K562 (cell line): ENCODE results near the gene C16orf90. TPM values are rescaled to one million over a fixed set of nuclear protein-coding genes. Genes with fewer than 3 reads are reported as not detected.

Source experiments
- CAMTA2 ChIP-seq: fragments of 250-450 bp; sonication (Bioruptor Pico); conservative IDR thresholded peaks from 2 replicates; pipeline ENCODE4 v1.5.1; 2022
- HDAC1 ChIP-seq, 2 experiments: fragments of 450-650 bp; IDR thresholded peaks; 2 replicates each; pipeline ENCODE4 v1.6.1; 2016 to 2017; ENCODE audit warnings: inconsistent platforms in 1 of 2, mild to moderate bottlenecking in 1 of 2, moderate library complexity in 1 of 2
- MAZ ChIP-seq, 2 experiments: fragments of 450-650 bp in 1 of 2; sonication (generic) in 1 of 2; formaldehyde crosslinking; IDR thresholded peaks in 1 of 2; conservative IDR thresholded peaks in 1 of 2; 2 replicates each; pipeline versions ENCODE4 v1.4.0 to v1.5.0; 2020; ENCODE audit warnings: mild to moderate bottlenecking in 1 of 2, missing genetic modification reagents in 1 of 2
- SAFB2 ChIP-seq: fragments of 200-400 bp; formaldehyde crosslinking; IDR thresholded peaks from 2 replicates; pipeline ENCODE4 v1.6.1; 2018; ENCODE audit warnings: borderline replicate concordance, low read length, low read depth, moderate library complexity; ENCODE audit not compliant: severe bottlenecking
- ZBTB1 ChIP-seq: sonication (generic); formaldehyde crosslinking; IDR thresholded peaks from 2 replicates; pipeline ENCODE4 v1.8.1; 2023; ENCODE audit warnings: missing genetic modification reagents, low read depth, mild to moderate bottlenecking, borderline replicate concordance
- polyA plus RNA-seq, 8 experiments: library from polyadenylated mRNA; depleted of rRNA in 4 of 8; stranded (reverse) in 5 of 8; unstranded in 3 of 8; fragments of >200 nt; fragmentation: Nextera tagmentation in 2 of 8; fragmentation: Illumina TruSeq in 1 of 8; extraction: Ambion mirVana in 2 of 8; extraction: Trizol in 1 of 8; gene quantifications; 2 replicates each; pipeline versions ENCODE4 v1.2.1 to v1.2.3, GENCODE V29; 2011 to 2014; ENCODE audit warnings: inconsistent platforms in 1 of 8, missing spikeins in 1 of 8
- total RNA-seq, 7 experiments: library from RNA; depleted of rRNA in 6 of 7; stranded (reverse); fragments of >200 nt in 6 of 7; fragmentation: Illumina TruSeq in 2 of 7; extraction: Trizol in 2 of 7; gene quantifications; 2 replicates each; pipeline versions ENCODE4 v1.2.1 to v1.2.3, GENCODE V29; 2011 to 2021; ENCODE audit warnings: low replicate concordance in 1 of 7
- TF ChIP-seq, protein P1 (sequence below): IDR thresholded peaks from 3 replicates; pipeline ENCODE4 v1.6.1; 2011; ENCODE audit warnings: borderline replicate concordance, mild to moderate bottlenecking, moderate library complexity; ENCODE audit not compliant: insufficient read length; ENCODE audit errors: extremely low read depth
- TF ChIP-seq, protein P2 (sequence below): sonication (generic); formaldehyde crosslinking; IDR thresholded peaks from 2 replicates; pipeline ENCODE4 v1.8.1; 2023; ENCODE audit warnings: mild to moderate bottlenecking, missing genetic modification reagents
- TF ChIP-seq, protein P3 (sequence below): fragments of 250-450 bp; sonication (Bioruptor Pico); IDR thresholded peaks from 2 replicates; pipeline ENCODE4 v1.5.0; 2022; ENCODE audit warnings: mild to moderate bottlenecking

The C16orf90 gene
- total and polyA plus RNA-seq, 9 of the 15 experiments (the other 6 are each of a cell fraction or from before 2014, with no cell fraction given), result not detected

GRCh38 chr16:3457434-3458252 lies 37.6 kb downstream of the C16orf90 start (continued):
- TF ChIP-seq, protein P1, sequence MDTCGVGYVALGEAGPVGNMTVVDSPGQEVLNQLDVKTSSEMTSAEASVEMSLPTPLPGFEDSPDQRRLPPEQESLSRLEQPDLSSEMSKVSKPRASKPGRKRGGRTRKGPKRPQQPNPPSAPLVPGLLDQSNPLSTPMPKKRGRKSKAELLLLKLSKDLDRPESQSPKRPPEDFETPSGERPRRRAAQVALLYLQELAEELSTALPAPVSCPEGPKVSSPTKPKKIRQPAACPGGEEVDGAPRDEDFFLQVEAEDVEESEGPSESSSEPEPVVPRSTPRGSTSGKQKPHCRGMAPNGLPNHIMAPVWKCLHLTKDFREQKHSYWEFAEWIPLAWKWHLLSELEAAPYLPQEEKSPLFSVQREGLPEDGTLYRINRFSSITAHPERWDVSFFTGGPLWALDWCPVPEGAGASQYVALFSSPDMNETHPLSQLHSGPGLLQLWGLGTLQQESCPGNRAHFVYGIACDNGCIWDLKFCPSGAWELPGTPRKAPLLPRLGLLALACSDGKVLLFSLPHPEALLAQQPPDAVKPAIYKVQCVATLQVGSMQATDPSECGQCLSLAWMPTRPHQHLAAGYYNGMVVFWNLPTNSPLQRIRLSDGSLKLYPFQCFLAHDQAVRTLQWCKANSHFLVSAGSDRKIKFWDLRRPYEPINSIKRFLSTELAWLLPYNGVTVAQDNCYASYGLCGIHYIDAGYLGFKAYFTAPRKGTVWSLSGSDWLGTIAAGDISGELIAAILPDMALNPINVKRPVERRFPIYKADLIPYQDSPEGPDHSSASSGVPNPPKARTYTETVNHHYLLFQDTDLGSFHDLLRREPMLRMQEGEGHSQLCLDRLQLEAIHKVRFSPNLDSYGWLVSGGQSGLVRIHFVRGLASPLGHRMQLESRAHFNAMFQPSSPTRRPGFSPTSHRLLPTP, result no peak
- TF ChIP-seq CAMTA2 (no peak), SAFB2 (no peak), ZBTB1 (no peak; the same call in 1 of the 2 replicates), MAZ (CRISPR knock-in tag; conservative IDR thresholded peaks at IDR 0.05 in 1 of 2, IDR thresholded peaks at IDR 0.05 in 1 of 2) (peak; percentile 96), HDAC1 (IDR thresholded peaks at IDR 0.05) (no peak; a peak in 1 of 4 replicates)
- TF ChIP-seq, protein P2, sequence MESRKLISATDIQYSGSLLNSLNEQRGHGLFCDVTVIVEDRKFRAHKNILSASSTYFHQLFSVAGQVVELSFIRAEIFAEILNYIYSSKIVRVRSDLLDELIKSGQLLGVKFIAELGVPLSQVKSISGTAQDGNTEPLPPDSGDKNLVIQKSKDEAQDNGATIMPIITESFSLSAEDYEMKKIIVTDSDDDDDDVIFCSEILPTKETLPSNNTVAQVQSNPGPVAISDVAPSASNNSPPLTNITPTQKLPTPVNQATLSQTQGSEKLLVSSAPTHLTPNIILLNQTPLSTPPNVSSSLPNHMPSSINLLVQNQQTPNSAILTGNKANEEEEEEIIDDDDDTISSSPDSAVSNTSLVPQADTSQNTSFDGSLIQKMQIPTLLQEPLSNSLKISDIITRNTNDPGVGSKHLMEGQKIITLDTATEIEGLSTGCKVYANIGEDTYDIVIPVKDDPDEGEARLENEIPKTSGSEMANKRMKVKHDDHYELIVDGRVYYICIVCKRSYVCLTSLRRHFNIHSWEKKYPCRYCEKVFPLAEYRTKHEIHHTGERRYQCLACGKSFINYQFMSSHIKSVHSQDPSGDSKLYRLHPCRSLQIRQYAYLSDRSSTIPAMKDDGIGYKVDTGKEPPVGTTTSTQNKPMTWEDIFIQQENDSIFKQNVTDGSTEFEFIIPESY, result peak; percentile 56; the same call in 1 of the 2 replicates
- TF ChIP-seq, protein P3, sequence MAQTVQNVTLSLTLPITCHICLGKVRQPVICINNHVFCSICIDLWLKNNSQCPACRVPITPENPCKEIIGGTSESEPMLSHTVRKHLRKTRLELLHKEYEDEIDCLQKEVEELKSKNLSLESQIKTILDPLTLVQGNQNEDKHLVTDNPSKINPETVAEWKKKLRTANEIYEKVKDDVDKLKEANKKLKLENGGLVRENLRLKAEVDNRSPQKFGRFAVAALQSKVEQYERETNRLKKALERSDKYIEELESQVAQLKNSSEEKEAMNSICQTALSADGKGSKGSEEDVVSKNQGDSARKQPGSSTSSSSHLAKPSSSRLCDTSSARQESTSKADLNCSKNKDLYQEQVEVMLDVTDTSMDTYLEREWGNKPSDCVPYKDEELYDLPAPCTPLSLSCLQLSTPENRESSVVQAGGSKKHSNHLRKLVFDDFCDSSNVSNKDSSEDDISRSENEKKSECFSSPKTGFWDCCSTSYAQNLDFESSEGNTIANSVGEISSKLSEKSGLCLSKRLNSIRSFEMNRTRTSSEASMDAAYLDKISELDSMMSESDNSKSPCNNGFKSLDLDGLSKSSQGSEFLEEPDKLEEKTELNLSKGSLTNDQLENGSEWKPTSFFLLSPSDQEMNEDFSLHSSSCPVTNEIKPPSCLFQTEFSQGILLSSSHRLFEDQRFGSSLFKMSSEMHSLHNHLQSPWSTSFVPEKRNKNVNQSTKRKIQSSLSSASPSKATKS, result no peak
